IPS-15b (cell line): ENCODE data around the gene NDUFA5.
"Not testable (repeated sequence)": the region's sequence is repeated elsewhere in the genome, so short reads cannot be mapped to it uniquely, and the experiment has no call there.

Experiments
- H3K27me3 ChIP-seq: one replicate; pipeline ENCODE4 v1.6.1; 2013; ENCODE audit warnings: low read length; ENCODE audit not compliant: control insufficient read depth, insufficient read depth
- H3K36me3 ChIP-seq: one replicate; pipeline ENCODE4 v1.6.1; 2013; ENCODE audit warnings: low read length; ENCODE audit not compliant: control insufficient read depth, insufficient read depth
- H3K4me1 ChIP-seq: one replicate; pipeline ENCODE4 v1.6.1; 2013; ENCODE audit warnings: mild to moderate bottlenecking, low read length; ENCODE audit not compliant: control insufficient read depth, insufficient read depth
- H3K4me3 ChIP-seq: one replicate; pipeline ENCODE4 v1.5.1; 2013; ENCODE audit warnings: low read depth, low read length
- H3K9ac ChIP-seq: one replicate; pipeline ENCODE4 v1.6.1; 2013; ENCODE audit warnings: low read depth, mild to moderate bottlenecking, low read length
- H3K9me3 ChIP-seq: one replicate; pipeline ENCODE4 v1.6.1; 2013; ENCODE audit warnings: mild to moderate bottlenecking, low read length; ENCODE audit not compliant: control insufficient read depth, insufficient read depth

Gene NDUFA5

DNA sequence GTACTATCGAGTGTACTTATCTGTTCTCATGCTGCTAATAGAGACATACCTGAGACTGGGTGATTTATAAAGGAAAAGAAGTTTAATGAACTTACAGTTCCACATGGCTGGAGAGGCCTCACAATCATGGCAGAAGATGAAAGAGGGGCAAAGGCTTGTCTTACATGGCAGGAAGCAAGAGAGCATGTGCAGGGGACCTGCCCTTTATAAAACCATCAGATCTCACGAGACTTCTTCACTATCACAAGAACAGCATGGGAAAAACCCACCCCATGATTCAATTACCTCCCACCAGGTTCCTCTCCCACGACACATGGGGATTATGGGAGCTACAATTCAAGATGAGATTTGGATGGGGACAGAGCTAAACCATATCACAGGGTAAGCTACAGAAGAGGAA is 4.5 kb downstream of the NDUFA5 start:
- Histone ChIP-seq H3K36me3 (no peaks in the 10 kb centered on the region), H3K4me3 (no peak overlapping the region), H3K9ac (no peak overlapping the region), H3K4me1 (no peaks in the 10 kb centered on the region), H3K9me3 (no peaks in the 10 kb centered on the region), H3K27me3 (no peaks in the 10 kb centered on the region)

DNA sequence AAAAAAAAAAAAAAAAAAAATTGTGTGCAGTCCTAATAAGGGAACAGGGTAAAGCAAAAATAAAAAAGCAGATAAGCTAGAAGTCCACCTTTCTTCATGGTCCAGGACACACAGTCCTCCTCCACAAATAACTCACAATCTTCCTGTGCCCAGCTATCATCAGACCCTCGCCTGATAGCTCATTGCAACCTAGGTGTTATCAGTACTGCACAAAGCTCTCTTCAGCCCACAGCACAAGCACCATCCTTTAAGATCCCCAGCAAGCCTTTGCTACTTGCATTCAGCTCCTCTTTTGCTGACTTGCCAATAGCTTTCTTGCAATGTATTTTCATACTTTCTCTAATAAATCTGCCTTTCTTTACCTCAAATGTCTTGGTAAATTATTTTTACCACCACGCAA is 5.0 kb downstream of the NDUFA5 start:
- Histone ChIP-seq H3K4me1 (no peaks in the 10 kb centered on the region), H3K9ac (no peak overlapping the region), H3K4me3 (no peak overlapping the region), H3K9me3 (no peaks in the 10 kb centered on the region), H3K36me3 (no peaks in the 10 kb centered on the region), H3K27me3 (no peaks in the 10 kb centered on the region)

DNA sequence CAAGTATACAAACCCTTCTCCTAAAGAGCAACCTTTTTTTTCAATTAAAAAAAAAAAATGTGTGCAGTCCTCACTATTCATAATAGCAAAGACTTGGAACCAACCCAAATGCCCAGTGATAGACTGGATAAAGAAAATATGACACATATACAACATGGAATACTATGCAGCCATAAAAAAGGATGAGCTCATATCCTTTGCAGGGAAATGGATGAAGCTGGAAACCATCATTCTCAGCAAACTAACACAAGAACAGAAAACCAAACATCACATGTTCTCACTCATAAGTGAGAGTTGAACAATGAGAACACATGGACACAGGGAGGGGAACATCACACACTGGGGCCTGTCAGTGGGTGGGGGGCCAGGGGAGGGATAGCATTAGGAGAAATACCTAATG is 5.5 kb downstream of the NDUFA5 start:
- not testable (repeated sequence) for H3K9me3 ChIP-seq, H3K4me1 ChIP-seq, H3K36me3 ChIP-seq, H3K9ac ChIP-seq, H3K27me3 ChIP-seq, H3K4me3 ChIP-seq

DNA sequence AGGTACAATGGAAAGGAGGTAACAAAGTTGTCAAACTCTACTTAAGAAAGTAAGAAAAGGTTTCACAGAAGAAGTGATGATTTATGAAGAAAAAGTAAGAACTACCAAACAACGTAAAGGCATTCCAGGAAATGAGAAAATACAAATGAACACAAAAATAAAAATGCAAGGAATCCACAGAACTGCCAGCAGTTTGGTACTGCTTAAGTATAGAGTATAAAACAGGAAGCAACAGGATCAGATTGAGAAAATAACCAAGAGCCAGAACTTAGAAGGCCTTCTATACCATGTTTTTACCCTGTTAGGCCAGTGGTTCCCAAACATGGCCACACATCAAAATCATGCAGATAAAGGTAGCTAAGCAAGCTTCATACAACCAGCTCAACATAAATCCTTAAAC is 9.2 kb downstream of the NDUFA5 start:
- no peaks in the 10 kb centered on the region for H3K27me3 ChIP-seq
- no peaks in the 10 kb centered on the region for H3K36me3 ChIP-seq
- H3K4me3 ChIP-seq, result no peak overlapping the region
- H3K9me3 ChIP-seq, result no peaks in the 10 kb centered on the region
- no peaks in the 10 kb centered on the region for H3K4me1 ChIP-seq
- no peak overlapping the region for H3K9ac ChIP-seq

DNA sequence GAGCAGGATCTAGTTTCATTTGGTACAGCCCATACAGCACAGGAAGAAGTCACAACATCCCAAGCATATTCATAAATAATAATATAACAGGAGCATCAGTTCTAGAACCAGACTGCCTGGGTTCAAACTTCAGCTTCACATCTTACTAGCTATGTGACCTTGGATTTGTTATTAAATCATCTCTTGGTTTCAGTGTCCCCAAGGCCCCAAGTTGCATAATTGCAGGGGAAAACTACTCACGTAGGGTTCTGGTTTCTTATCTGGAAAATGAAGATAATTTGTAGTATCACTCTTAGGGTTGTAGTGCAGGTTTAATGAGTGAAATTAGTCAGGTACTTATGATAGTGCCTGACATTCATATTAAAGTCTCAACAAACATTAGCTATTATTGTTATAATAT is 17.7 kb downstream of the NDUFA5 start:
- Histone ChIP-seq H3K27me3 (no peaks in the 10 kb centered on the region), H3K4me1 (no peaks in the 10 kb centered on the region), H3K9me3 (no peaks in the 10 kb centered on the region), H3K4me3 (no peak overlapping the region), H3K9ac (no peak overlapping the region), H3K36me3 (no peaks in the 10 kb centered on the region)

DNA sequence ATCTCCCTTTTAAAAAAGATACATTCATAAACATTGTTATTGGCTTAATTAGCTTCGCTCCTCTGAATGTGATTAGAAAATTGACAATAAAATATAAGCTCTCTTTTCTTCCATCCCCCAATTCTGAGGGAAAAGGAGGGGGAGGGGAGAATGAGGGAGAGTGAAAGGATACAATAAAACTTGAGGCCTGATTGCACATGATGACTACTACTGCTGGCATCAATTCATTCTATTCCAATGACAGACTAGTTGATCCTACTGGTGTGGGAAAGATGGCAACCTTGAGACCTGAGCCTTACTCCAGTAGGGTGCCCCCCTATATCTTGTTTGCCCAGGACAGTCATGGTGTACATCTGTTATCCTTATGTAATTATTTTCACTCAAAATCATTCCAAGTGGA is 18.7 kb downstream of the NDUFA5 start:
- no peaks in the 10 kb centered on the region for H3K9me3 ChIP-seq
- H3K36me3 ChIP-seq, result no peaks in the 10 kb centered on the region
- no peaks in the 10 kb centered on the region for H3K4me1 ChIP-seq
- H3K9ac ChIP-seq, result no peak overlapping the region
- H3K4me3 ChIP-seq, result no peak overlapping the region
- peaks cover 2% of the 10 kb centered on the region for H3K27me3 ChIP-seq

DNA sequence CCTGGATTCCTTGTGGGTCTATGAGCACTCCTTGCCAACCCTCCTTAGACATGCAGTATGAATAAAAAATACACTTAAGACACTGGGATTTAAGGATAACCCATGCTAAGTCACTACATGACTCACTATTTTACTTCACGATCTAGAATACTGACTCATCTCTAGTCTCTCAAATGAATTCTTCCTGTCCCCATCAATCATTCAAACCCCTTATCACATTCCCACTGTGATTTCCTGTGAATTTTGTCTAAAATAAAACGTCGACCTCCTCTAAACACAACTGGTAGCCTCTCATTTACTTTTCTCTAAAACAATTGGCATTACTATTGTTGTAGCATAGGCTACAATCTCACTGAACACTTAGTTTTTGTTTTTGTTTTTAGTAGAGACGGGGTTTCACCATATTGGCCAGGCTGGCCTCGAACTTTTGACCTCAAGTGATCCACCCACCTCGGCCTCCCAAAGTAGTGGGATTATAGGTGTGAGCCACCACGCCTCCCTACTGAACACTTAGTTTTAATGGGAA is 19.4 kb downstream of the NDUFA5 start:
- Histone ChIP-seq H3K4me1 (peaks cover 1% of the 10 kb centered on the region), H3K9me3 (no peaks in the 10 kb centered on the region), H3K36me3 (no peaks in the 10 kb centered on the region), H3K27me3 (peaks cover 9% of the 10 kb centered on the region), H3K9ac (no peak overlapping the region), H3K4me3 (no peak overlapping the region)

DNA sequence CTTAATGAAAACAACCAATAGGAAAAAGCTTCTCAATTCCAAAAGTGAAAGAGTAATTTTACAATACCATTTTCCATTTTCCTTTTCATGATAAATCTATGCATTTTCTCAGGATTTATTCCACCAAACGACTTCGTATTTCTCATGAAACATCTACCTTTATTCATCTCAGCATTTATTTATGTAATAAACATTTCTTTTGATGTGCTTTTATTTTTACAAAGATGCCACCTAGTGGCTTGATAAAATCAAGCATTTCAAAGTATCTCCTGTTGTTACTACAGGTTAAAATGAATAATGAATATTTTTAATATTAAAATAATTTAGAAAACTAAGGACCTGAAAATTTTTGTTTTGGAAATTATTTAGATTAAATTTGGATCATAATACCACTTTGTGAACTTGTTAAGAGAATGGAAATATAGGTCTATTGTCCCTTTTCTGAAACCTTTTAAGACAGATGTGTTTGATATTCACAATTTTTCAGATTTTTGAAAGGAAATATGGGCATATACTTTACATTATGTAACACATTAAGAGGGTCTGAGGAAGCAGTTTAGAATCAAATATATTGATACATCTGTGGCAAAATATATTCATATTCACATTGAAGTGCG is 20.5 kb downstream of the NDUFA5 start:
- Histone ChIP-seq H3K36me3 (no peaks in the 10 kb centered on the region), H3K9ac (no peak overlapping the region), H3K4me1 (peaks cover 2% of the 10 kb centered on the region), H3K9me3 (no peaks in the 10 kb centered on the region), H3K4me3 (no peak overlapping the region), H3K27me3 (peaks cover 12% of the 10 kb centered on the region)

DNA sequence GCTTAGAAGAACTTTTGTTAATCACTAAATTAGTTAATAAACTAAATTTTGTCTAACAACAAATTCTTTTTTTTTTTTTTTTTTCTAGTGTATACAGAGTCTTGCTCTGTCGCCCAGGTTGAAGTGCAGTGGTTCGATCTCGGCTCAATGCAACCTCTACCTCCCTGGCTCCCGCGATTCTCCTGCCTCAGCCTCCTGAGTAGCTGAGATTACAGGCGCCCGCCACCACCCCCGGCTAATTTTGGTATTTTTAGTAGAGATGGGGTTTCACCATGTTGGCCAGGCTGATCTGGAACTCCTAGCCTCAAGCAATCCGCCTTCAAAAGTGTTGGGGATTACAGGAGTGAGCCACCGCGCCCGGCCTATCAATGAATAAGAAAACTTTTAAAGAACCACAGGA is 22.1 kb downstream of the NDUFA5 start:
- Histone ChIP-seq H3K9me3 (no peaks in the 10 kb centered on the region), H3K27me3 (peaks cover 12% of the 10 kb centered on the region), H3K36me3 (no peaks in the 10 kb centered on the region), H3K4me1 (peaks cover 2% of the 10 kb centered on the region), H3K4me3 (no peak overlapping the region), H3K9ac (no peak overlapping the region)

DNA sequence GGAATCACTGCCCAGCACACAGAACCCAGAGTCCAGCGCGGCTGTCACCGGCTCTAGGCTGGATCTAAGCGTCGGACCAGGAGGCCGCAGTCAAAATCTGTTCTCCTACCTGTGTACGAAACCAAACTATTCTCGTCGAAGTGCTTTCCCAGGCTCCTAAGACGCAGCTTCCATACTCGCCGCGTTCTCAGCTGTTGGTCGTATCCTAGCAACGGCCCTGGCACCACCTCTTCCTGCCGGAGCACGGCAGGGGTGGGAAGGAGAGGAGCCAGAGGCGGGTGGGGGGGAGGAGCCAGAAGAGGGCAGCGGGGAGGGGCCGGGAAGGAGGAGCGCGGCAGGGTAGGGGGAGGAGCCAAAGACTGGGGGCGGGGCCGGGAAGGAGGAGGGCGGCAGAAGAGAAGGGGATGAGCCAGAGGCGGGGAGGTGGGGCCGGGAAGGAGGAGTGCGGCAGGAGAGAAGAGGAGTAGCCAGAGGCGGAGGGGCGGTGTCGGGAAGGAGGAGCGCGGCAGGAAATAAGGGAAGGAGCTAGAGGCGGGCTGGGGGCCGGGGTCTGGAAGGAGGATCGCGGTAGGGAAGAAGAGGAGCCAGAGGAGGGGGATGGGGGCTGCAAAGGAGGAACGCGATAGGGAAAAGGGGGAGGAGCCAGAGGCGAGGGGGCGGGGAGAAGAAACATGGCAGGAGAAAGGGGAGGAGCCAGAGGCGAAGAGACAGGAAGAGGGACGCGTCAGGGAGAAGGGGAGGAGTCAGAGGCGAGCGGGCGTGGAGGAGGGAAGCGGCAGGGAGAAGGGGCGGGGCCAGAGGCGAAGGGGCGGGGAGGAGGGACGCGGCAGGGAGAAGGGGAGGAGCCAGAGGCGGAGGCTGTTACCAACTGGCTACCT is 23.0 kb downstream of the NDUFA5 start, which contains the start of gene IQUB:
IQUB (minus strand) TSS at position 213 of the 878 bp plus-strand sequence. CDS start 22,255 bp downstream, outside the sequence.
- Histone ChIP-seq H3K36me3 (no peaks in the 10 kb centered on the region), H3K4me3 (peak within 1 kb of the TSS; percentile 82), H3K4me1 (peaks cover 2% of the 10 kb centered on the region), H3K9me3 (no peaks in the 10 kb centered on the region), H3K27me3 (peaks cover 12% of the 10 kb centered on the region), H3K9ac (no peak within 1 kb of the TSS)

DNA sequence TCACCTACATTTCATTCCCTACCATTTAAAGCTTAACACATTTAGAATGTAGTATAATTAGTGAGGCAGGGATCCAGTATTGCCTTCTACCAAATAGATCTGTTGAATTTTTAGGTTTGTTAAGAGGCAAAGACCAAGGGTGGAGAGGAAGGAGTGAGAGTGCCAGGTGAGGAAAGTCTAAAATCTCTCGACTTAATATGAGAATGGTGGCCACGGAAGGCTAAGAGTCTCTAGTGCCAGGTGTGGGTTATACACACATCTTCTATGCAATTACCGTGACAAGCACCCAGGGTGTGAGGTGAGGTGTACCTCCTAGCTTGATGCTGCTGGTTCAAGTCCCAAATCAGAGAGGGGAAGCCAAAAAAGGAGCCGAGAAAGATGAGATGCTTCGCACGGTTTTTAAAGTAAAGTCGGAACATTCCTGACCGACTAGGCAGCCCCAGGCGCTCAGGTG is 23.7 kb downstream of the NDUFA5 start:
- Histone ChIP-seq H3K9ac (no peak overlapping the region), H3K27me3 (peaks cover 12% of the 10 kb centered on the region), H3K9me3 (no peaks in the 10 kb centered on the region), H3K4me3 (peak overlapping the region; percentile 82), H3K36me3 (no peaks in the 10 kb centered on the region), H3K4me1 (peaks cover 2% of the 10 kb centered on the region)

DNA sequence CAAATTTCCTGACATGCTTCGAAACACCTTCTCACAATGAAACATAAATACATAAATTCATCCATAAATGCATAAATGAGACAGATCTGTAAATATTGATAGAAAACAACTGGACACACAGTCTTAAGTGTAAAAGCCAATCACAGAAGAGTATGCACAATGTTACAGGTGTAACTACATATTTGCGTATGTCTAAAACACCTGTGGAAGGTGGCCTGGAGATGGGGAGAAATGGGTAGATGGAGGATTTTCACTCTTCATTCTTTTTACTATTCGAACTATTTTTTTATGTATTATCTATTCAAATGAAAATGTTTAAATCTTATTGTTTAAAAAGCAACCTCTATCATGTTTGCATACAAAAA is 24.1 kb downstream of the NDUFA5 start:
- H3K4me3 ChIP-seq, result peak overlapping the region; percentile 82
- no peaks in the 10 kb centered on the region for H3K9me3 ChIP-seq
- H3K4me1 ChIP-seq, result peaks cover 2% of the 10 kb centered on the region
- H3K27me3 ChIP-seq, result peaks cover 12% of the 10 kb centered on the region
- H3K9ac ChIP-seq, result no peak overlapping the region
- H3K36me3 ChIP-seq, result no peaks in the 10 kb centered on the region
